Measurements from ENCODE around the gene ARPIN.
"Not testable (repeated sequence)": the region's sequence is repeated elsewhere in the genome, so short reads cannot be mapped to it uniquely, and the experiment has no call there.

The ARPIN gene

DNA sequence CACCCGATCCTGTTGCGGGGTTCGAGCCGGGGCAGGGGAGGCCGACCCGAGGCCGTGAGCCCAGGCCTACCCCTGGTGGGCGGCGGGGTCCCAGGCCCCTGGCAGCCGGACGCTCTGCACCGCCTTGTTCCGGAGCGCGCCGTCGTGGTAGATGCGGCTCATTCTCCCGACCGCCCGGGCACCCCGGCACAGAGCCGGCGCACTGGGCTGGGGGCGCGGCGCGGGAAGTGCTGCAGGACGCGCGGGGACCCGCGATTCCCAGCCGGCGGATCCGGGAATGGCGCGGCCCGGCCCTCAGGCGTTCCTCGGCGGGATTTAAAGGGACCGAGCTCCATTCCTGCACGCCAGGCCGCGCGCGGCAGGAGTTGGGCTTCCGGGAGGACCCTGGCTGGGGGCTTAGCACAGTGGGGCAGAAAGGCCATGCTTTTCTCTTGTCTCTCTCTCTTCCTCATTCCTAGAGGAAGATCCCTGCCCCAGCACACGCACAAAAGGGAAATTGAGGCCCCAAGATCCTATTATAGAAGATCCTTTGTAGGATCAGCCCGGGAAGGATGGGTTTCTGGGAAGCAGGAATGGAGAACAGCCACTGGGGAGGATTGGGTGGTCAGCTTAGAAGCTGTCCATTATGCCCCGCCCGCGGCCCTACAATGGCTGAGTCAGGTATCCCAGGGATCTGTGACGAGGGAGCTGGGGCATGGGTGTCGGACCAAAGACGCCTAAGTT lies at the start of gene ARPIN:
ARPIN (minus strand) TSS at position 279 of the 723 bp plus-strand sequence; CDS start at position 162, 117 bp downstream.
- Histone ChIP-seq H3K4me1 (ENCODE audit: control insufficient read depth, insufficient read depth, low read length) (peaks cover 2% of the 10 kb centered on the region), H3K4me3 (ENCODE audit: low read length) (peak within 1 kb of the TSS; percentile 77), H3K9ac (ENCODE audit: low read length) (peak within 1 kb of the TSS; percentile 27), H3K27me3 (ENCODE audit: control insufficient read depth, insufficient read depth, low read length) (no peaks in the 10 kb centered on the region), H3K27ac (ENCODE audit: low read depth, low read length) (peak within 1 kb of the TSS; percentile 85), H3K36me3 (ENCODE audit: control insufficient read depth, insufficient read depth, low read length) (peaks cover 5% of the 10 kb centered on the region)

DNA sequence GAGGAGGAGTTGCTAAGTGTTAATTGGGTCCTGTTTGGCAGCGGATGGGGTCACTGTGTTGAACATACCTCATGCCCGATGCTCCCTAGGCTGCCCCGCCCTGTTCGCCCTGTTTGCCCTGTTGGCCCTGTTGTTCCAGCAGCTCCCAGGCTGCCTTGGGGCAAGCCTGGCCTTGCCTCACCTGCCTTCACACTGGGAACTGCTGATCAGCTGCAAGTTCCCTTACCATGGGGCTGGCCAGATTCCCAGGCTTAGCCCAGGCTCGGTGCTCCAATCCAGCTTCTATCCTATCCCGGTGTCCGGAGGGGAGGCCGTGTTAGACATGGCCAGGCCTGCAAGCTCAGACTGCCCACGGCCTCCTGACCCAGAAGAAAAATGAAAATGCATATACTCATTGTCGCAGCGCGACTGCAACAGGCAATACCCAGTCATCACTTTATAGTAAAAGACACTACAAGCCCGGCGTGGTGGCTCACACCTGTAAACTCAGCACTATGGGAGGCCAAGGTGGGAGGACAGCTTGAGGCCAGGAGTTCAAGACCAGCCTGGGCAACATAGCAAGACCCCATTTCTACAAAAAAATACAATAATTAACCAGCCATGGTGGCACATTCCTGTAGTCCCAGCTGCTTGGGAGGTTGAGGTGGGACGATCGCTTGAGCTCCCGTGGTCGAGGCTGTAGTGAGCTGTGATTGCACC lies 45.5 kb upstream of the ARPIN start:
- no peak overlapping the region for H3K9ac ChIP-seq (ENCODE audit: low read length)
- no peaks in the 10 kb centered on the region for H3K4me1 ChIP-seq (ENCODE audit: control insufficient read depth, insufficient read depth, low read length)
- no peak overlapping the region for H3K27ac ChIP-seq (ENCODE audit: low read depth, low read length)
- no peak overlapping the region for H3K4me3 ChIP-seq (ENCODE audit: low read length)
- no peaks in the 10 kb centered on the region for H3K36me3 ChIP-seq (ENCODE audit: control insufficient read depth, insufficient read depth, low read length)
- no peaks in the 10 kb centered on the region for H3K27me3 ChIP-seq (ENCODE audit: control insufficient read depth, insufficient read depth, low read length)

- H3K4me1 ChIP-seq (ENCODE audit: control insufficient read depth, insufficient read depth, low read length); H3K27ac ChIP-seq (ENCODE audit: low read depth, low read length); H3K36me3 ChIP-seq (ENCODE audit: control insufficient read depth, insufficient read depth, low read length); H3K27me3 ChIP-seq (ENCODE audit: control insufficient read depth, insufficient read depth, low read length); H3K4me3 ChIP-seq (ENCODE audit: low read length); H3K9ac ChIP-seq (ENCODE audit: low read length): not testable (repeated sequence)
Measured at GRCh38 chr15:89955449-89955998, 42.8 kb upstream of the ARPIN start.

GRCh38 chr15:89954541-89954940 lies 41.8 kb upstream of the ARPIN start:
- no peak overlapping the region for H3K4me3 ChIP-seq (ENCODE audit: low read length)
- H3K4me1 ChIP-seq (ENCODE audit: control insufficient read depth, insufficient read depth, low read length), result no peaks in the 10 kb centered on the region
- no peaks in the 10 kb centered on the region for H3K36me3 ChIP-seq (ENCODE audit: control insufficient read depth, insufficient read depth, low read length)
- no peak overlapping the region for H3K27ac ChIP-seq (ENCODE audit: low read depth, low read length)
- no peak overlapping the region for H3K9ac ChIP-seq (ENCODE audit: low read length)
- H3K27me3 ChIP-seq (ENCODE audit: control insufficient read depth, insufficient read depth, low read length), result no peaks in the 10 kb centered on the region

- Histone ChIP-seq H3K4me3 (ENCODE audit: low read length) (no peak overlapping the region), H3K36me3 (ENCODE audit: control insufficient read depth, insufficient read depth, low read length) (no peaks in the 10 kb centered on the region), H3K27ac (ENCODE audit: low read depth, low read length) (no peak overlapping the region), H3K4me1 (ENCODE audit: control insufficient read depth, insufficient read depth, low read length) (no peaks in the 10 kb centered on the region), H3K27me3 (ENCODE audit: control insufficient read depth, insufficient read depth, low read length) (no peaks in the 10 kb centered on the region), H3K9ac (ENCODE audit: low read length) (no peak overlapping the region)
Measured at GRCh38 chr15:89948796-89949195, 36.0 kb upstream of the ARPIN start.

GRCh38 chr15:89947385-89947784 lies 34.6 kb upstream of the ARPIN start:
- Histone ChIP-seq H3K36me3 (ENCODE audit: control insufficient read depth, insufficient read depth, low read length) (no peaks in the 10 kb centered on the region), H3K4me3 (ENCODE audit: low read length) (no peak overlapping the region), H3K27ac (ENCODE audit: low read depth, low read length) (no peak overlapping the region), H3K27me3 (ENCODE audit: control insufficient read depth, insufficient read depth, low read length) (no peaks in the 10 kb centered on the region), H3K9ac (ENCODE audit: low read length) (no peak overlapping the region), H3K4me1 (ENCODE audit: control insufficient read depth, insufficient read depth, low read length) (no peaks in the 10 kb centered on the region)

DNA sequence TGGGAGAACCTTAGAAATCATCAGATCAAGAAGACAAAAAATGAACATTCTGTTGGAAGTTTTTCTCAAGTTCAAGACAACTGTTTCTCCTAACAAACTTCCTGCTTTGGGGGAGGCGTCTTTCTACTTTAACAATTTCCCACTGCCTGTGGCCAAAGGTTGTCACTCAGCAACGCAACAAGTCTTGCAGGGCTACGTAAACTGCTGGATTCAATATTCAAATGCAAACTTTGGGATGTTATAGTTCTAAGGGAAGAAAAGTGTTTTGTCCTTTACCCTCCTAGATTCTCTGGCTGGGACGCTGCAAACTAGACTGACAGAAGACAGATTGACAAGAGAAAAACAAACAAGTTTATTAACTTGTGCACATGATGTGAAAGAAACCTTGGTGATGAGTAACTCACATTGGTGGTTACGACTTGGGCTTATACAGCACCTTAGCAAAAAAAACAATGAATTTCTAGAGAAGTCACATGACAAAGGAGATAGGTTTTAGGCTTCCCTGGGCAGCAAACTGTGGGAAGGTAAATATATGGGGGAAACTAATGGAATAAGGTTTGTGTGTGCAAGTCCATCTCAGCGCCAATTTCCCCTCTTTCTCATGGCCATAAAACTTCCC lies 34.0 kb upstream of the ARPIN start:
- Histone ChIP-seq H3K27me3 (ENCODE audit: control insufficient read depth, insufficient read depth, low read length) (no peaks in the 10 kb centered on the region), H3K27ac (ENCODE audit: low read depth, low read length) (no peak overlapping the region), H3K4me1 (ENCODE audit: control insufficient read depth, insufficient read depth, low read length) (no peaks in the 10 kb centered on the region), H3K9ac (ENCODE audit: low read length) (no peak overlapping the region), H3K4me3 (ENCODE audit: low read length) (no peak overlapping the region), H3K36me3 (ENCODE audit: control insufficient read depth, insufficient read depth, low read length) (no peaks in the 10 kb centered on the region)

DNA sequence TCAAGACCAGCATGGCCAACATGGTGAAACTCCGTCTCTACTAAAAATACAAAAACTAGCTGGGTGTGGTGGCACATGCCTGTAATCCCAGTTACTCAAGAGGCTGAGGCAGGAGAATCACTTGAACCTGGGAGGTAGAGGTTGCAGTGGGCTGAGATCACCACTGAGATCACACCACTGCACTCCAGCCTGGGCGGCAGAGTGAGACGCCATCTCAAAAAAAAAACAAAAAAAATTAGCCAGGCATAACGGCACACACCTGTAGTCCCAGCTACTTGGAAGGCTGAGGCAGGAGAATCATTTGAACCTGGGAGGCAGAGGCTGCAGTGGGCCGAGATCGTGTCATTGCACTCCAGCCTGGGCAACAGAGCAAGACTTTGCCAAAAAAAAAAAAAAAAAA lies 31.0 kb upstream of the ARPIN start:
- H3K4me3 ChIP-seq (ENCODE audit: low read length); H3K4me1 ChIP-seq (ENCODE audit: control insufficient read depth, insufficient read depth, low read length): not testable (repeated sequence)

DNA sequence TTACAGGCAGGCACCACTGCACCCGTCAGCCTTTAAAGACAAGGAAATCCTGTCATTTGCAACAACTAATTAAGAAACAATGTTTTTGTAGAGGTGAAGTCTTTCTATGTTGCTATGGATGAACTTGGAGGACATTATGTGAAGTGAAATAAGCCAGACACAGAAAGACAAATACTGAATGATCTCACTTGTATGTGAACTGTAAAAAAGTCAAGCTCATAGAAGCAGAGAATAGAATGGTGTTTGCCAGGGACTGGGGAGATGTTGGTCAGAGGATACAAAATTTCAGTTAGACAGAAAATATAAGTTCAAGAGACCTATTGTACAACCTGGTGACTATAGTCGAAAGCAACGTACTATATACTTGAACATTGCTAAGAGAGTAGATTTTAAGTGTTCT lies 27.2 kb upstream of the ARPIN start:
- no peaks in the 10 kb centered on the region for H3K36me3 ChIP-seq (ENCODE audit: control insufficient read depth, insufficient read depth, low read length)
- no peaks in the 10 kb centered on the region for H3K27me3 ChIP-seq (ENCODE audit: control insufficient read depth, insufficient read depth, low read length)
- no peak overlapping the region for H3K4me3 ChIP-seq (ENCODE audit: low read length)
- no peaks in the 10 kb centered on the region for H3K4me1 ChIP-seq (ENCODE audit: control insufficient read depth, insufficient read depth, low read length)
- peak overlapping the region; percentile 30 for H3K27ac ChIP-seq (ENCODE audit: low read depth, low read length)
- no peak overlapping the region for H3K9ac ChIP-seq (ENCODE audit: low read length)

More for the DNA sequence above, 31.0 kb upstream of the ARPIN start:
- not testable (repeated sequence) for H3K27ac ChIP-seq (ENCODE audit: low read depth, low read length); H3K27me3 ChIP-seq (ENCODE audit: control insufficient read depth, insufficient read depth, low read length); H3K36me3 ChIP-seq (ENCODE audit: control insufficient read depth, insufficient read depth, low read length); H3K9ac ChIP-seq (ENCODE audit: low read length)

GRCh38 chr15:89939377-89939776 lies 26.6 kb upstream of the ARPIN start:
- H3K4me1 ChIP-seq (ENCODE audit: control insufficient read depth, insufficient read depth, low read length); H3K4me3 ChIP-seq (ENCODE audit: low read length); H3K36me3 ChIP-seq (ENCODE audit: control insufficient read depth, insufficient read depth, low read length); H3K9ac ChIP-seq (ENCODE audit: low read length); H3K27me3 ChIP-seq (ENCODE audit: control insufficient read depth, insufficient read depth, low read length): not testable (repeated sequence)
- H3K27ac ChIP-seq (ENCODE audit: low read depth, low read length), result peak overlapping the region; percentile 30

DNA sequence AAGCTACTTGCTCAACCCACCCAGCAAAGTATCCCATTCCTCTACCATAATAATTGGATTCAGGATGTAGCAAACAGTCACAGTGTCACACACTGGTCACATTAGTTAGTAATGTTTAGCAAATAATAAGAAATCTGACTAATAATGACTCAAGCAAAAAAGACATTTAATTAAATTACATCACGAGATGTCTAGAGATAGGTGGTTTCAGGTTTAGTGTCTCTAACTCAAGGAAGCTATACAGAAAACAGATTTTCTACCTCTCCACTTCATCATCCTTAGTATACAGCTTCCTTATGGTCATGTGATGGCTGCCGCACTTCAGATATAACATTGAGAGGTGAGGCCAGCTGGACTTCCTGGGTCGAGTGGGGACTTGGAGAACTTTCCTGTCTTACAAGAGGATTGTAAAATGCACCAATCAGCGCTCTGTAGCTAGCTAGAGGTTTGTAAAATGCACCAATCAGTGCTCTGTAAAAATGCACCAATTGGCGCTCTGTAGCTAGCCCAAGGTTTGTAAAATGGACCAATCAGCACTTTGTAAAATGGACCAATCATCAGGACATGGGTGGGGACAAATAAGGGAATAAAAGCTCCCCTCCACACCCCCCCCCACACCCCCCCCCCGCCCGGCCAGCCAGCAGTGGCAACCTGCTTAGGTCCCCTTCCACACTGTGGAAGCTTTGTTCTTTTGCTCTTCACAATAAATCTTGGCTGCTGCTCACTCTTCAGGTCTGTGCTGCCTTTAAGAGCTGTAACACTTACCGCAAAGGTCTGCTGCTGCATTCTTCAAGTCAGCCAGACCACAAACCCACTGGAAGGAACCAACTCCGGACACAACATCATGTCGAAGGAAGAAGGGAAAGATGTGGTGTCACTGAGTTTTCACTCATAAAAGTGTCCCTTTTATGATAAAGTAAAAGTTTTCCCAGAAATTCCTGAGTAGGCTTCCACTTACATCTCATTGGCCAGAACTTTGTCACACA lies 24.9 kb upstream of the ARPIN start:
- H3K36me3 ChIP-seq (ENCODE audit: control insufficient read depth, insufficient read depth, low read length), result no peaks in the 10 kb centered on the region
- H3K27me3 ChIP-seq (ENCODE audit: control insufficient read depth, insufficient read depth, low read length), result no peaks in the 10 kb centered on the region
- H3K27ac ChIP-seq (ENCODE audit: low read depth, low read length), result no peak overlapping the region
- no peak overlapping the region for H3K4me3 ChIP-seq (ENCODE audit: low read length)
- no peak overlapping the region for H3K9ac ChIP-seq (ENCODE audit: low read length)
- no peaks in the 10 kb centered on the region for H3K4me1 ChIP-seq (ENCODE audit: control insufficient read depth, insufficient read depth, low read length)
